ENCODE data around the gene ASB3.

Gene ASB3

GRCh38 chr2:53620981-53621380 lies 165.8 kb downstream of the ASB3 start:
- Histone ChIP-seq H3K9me2 (replicated peaks; ENCODE audit: low read depth, low read length) (no peaks in the 10 kb centered on the region), H3K4me1 (ENCODE audit: insufficient read depth, low read length, poor library complexity, severe bottlenecking) (no peaks in the 10 kb centered on the region), H3K9ac (ENCODE audit: low read depth, low read length, poor library complexity, severe bottlenecking) (no peak overlapping the region), H3K9me3 (ENCODE audit: insufficient read depth, low read depth, low read length) (no peaks in the 10 kb centered on the region), H3K36me3 (ENCODE audit: insufficient read depth, low read length) (no peaks in the 10 kb centered on the region), H2AFZ (ENCODE audit: low read length) (no peak overlapping the region), H4K20me1 (ENCODE audit: insufficient read depth, low read length, poor library complexity, severe bottlenecking) (no peaks in the 10 kb centered on the region), H3K4me2 (ENCODE audit: low read depth, low read length, poor library complexity, severe bottlenecking) (no peak overlapping the region), H3K79me2 (ENCODE audit: insufficient read depth, low read length) (no peaks in the 10 kb centered on the region), H3K4me3 (ENCODE audit: low read length, poor library complexity, severe bottlenecking) (no peak overlapping the region), H3K27me3 (ENCODE audit: insufficient read depth, low read length, poor library complexity, severe bottlenecking) (no peaks in the 10 kb centered on the region), H3F3A (ENCODE audit: low read depth) (no peaks in the 10 kb centered on the region)
- TF ChIP-seq EZH2phosphoT487 (IDR thresholded peaks at IDR 0.05; ENCODE audit: borderline replicate concordance) (no peak), CTCF (conservative IDR thresholded peaks at IDR 0.05; ENCODE audit: low read length) (no peak)
